Breast epithelium (tissue), 4 donors: ENCODE results near the gene NDUFV2. TPM values are rescaled to one million over a fixed set of nuclear protein-coding genes. Genes with fewer than 3 reads are reported as not detected.
"Not testable (repeated sequence)": the region's sequence is repeated elsewhere in the genome, so short reads cannot be mapped to it uniquely, and the experiment has no call there.

Experiments
- DNase-seq, 2 donors: peaks; one replicate each; pipeline ENCODE4 v3.0.0-alpha.2; 2019; ENCODE audit warnings: low spot score in 2 of 2
- H3K27ac ChIP-seq, 2 donors: fragments of 200-600 bp; sonication (generic) in 1 of 2; one replicate each; pipeline ENCODE4 v1.5.1; 2016 to 2019; ENCODE audit warnings: mild to moderate bottlenecking in 1 of 2
- H3K27me3 ChIP-seq, 2 donors: fragments of 200-600 bp; sonication (generic) in 1 of 2; one replicate each; pipeline versions ENCODE4 v1.5.1 to v1.6.0; 2017 to 2019; ENCODE audit warnings: control low read depth in 1 of 2, mild to moderate bottlenecking in 1 of 2
- H3K36me3 ChIP-seq: fragments of 200-600 bp; one replicate; pipeline ENCODE4 v1.5.1; 2019
- H3K4me1 ChIP-seq, 2 donors: fragments of 200-600 bp; sonication (generic); one replicate each; pipeline ENCODE4 v1.5.1; 2016 to 2019; ENCODE audit warnings: control low read depth in 1 of 2
- H3K4me3 ChIP-seq, 3 donors: fragments of 200-600 bp; sonication (generic); 1 replicate in 2 of 3; 2 replicates in 1 of 3; pipeline ENCODE4 v1.5.1; 2016 to 2019; ENCODE audit warnings: mild to moderate bottlenecking in 3 of 3, moderate library complexity in 2 of 3
- H3K9me3 ChIP-seq, 2 donors: fragments of 200-600 bp; sonication (generic) in 1 of 2; one replicate each; pipeline ENCODE4 v1.5.1; 2016 to 2019; ENCODE audit warnings: control low read depth in 1 of 2
- CTCF ChIP-seq, 3 donors: fragments of 450-650 bp; IDR thresholded peaks; one replicate each; pipeline ENCODE4 v1.5.1; 2016 to 2017; ENCODE audit warnings: antibody characterized with exemption in 3 of 3, mild to moderate bottlenecking in 3 of 3, moderate library complexity in 3 of 3
- POLR2A ChIP-seq: fragments of 450-650 bp; IDR thresholded peaks from one replicate; pipeline ENCODE4 v1.6.1; 2016; ENCODE audit warnings: antibody characterized with exemption, mild to moderate bottlenecking, moderate library complexity
- POLR2AphosphoS5 ChIP-seq, 3 donors: sonication (generic); formaldehyde crosslinking; IDR thresholded peaks; one replicate each; pipeline ENCODE4 v1.6.1; 2017; ENCODE audit warnings: antibody characterized with exemption in 3 of 3
- intact Hi-C: fragments of 100-400 bp; cut with DNase I; formaldehyde crosslinking; loops from one replicate; pipeline ENCODE4 v1.15.1; 2023; ENCODE audit warnings: low total_unique reads
- total RNA-seq, 3 donors: library from RNA; depleted of rRNA; stranded (reverse); fragments of >200 nt; gene quantifications; one replicate each; pipeline ENCODE4 v1.1.0, GENCODE V29; 2016

NDUFV2 gene
- total RNA-seq, 3 donors from 2014 or later: 106 to 116 (median 113) TPM

- Histone ChIP-seq H3K27me3 (no peaks in the 10 kb centered on the region), H3K9me3 (peaks cover 11 to 19% of the 10 kb centered on the region in 2 donors), H3K27ac (no peak overlapping the region), H3K36me3 (no peaks in the 10 kb centered on the region), H3K4me1 (no peaks in the 10 kb centered on the region), H3K4me3 (no peak overlapping the region)
- intact Hi-C loops: no loop called here
- DNase-seq: no peak
- TF ChIP-seq CTCF (IDR thresholded peaks at IDR 0.05) (no peak), POLR2AphosphoS5 (IDR thresholded peaks at IDR 0.05) (no peak), POLR2A (no peak)
Observed at GRCh38 chr18:9160014-9160413, 57.5 kb downstream of the NDUFV2 start.

- H3K4me3 ChIP-seq, H3K36me3 ChIP-seq, intact Hi-C loops, H3K27me3 ChIP-seq, DNase-seq, H3K27ac ChIP-seq, H3K4me1 ChIP-seq: not testable (repeated sequence)
- peaks cover 11 to 19% of the 10 kb centered on the region in 2 donors for H3K9me3 ChIP-seq
Observed at GRCh38 chr18:9162663-9163062, 60.2 kb downstream of the NDUFV2 start.

GRCh38 chr18:9164149-9164548 is 61.6 kb downstream of the NDUFV2 start:
- H3K27ac ChIP-seq, DNase-seq, H3K4me1 ChIP-seq, H3K27me3 ChIP-seq, H3K36me3 ChIP-seq, intact Hi-C loops, H3K4me3 ChIP-seq: not testable (repeated sequence)
- H3K9me3 ChIP-seq: peaks cover 11 to 19% of the 10 kb centered on the region in 2 donors

- peaks cover 11 to 19% of the 10 kb centered on the region in 2 donors for H3K9me3 ChIP-seq
- intact Hi-C loops: not testable (repeated sequence)
Observed at GRCh38 chr18:9165883-9166282, 63.4 kb downstream of the NDUFV2 start.

GRCh38 chr18:9169515-9169914 is 67.0 kb downstream of the NDUFV2 start:
- H3K9me3 ChIP-seq, H3K4me3 ChIP-seq, H3K27me3 ChIP-seq, intact Hi-C loops, H3K27ac ChIP-seq, DNase-seq, H3K4me1 ChIP-seq, H3K36me3 ChIP-seq: not testable (repeated sequence)

More at GRCh38 chr18:9165883-9166282, 63.4 kb downstream of the NDUFV2 start:
- not testable (repeated sequence) for DNase-seq, H3K27ac ChIP-seq, H3K27me3 ChIP-seq, H3K4me1 ChIP-seq, H3K4me3 ChIP-seq, H3K36me3 ChIP-seq

GRCh38 chr18:9171919-9172318 is 69.4 kb downstream of the NDUFV2 start:
- H3K36me3 ChIP-seq, H3K4me1 ChIP-seq, H3K9me3 ChIP-seq, DNase-seq, H3K27me3 ChIP-seq, H3K27ac ChIP-seq, H3K4me3 ChIP-seq, intact Hi-C loops: not testable (repeated sequence)

- no peaks in the 10 kb centered on the region for H3K27me3 ChIP-seq
- TF ChIP-seq POLR2AphosphoS5 (IDR thresholded peaks at IDR 0.05) (no peak), POLR2A (no peak), CTCF (IDR thresholded peaks at IDR 0.05) (no peak)
Observed at GRCh38 chr18:9172506-9173127, 70.1 kb downstream of the NDUFV2 start.

GRCh38 chr18:9173770-9174233 is 71.3 kb downstream of the NDUFV2 start:
- H3K27ac ChIP-seq: no peak overlapping the region
- no peak overlapping the region for H3K4me3 ChIP-seq
- no peaks in the 10 kb centered on the region for H3K27me3 ChIP-seq
- H3K4me1 ChIP-seq: peaks cover 0 to 2% of the 10 kb centered on the region in 2 donors
- no peaks in the 10 kb centered on the region for H3K36me3 ChIP-seq
- intact Hi-C loops: no loop called here
- no peak for DNase-seq
- no peak for TF ChIP-seq POLR2A
- TF ChIP-seq POLR2AphosphoS5 (IDR thresholded peaks at IDR 0.05): no peak
- TF ChIP-seq CTCF (IDR thresholded peaks at IDR 0.05): no peak
- H3K9me3 ChIP-seq: no peaks in the 10 kb centered on the region

More at GRCh38 chr18:9172506-9173127, 70.1 kb downstream of the NDUFV2 start:
- H3K4me3 ChIP-seq: no peak overlapping the region
- DNase-seq: no peak
- intact Hi-C loops: no loop called here
- no peak overlapping the region for H3K27ac ChIP-seq
- peaks cover 0 to 2% of the 10 kb centered on the region in 2 donors for H3K4me1 ChIP-seq
- no peaks in the 10 kb centered on the region for H3K9me3 ChIP-seq
- no peaks in the 10 kb centered on the region for H3K36me3 ChIP-seq
